Neural cell (in vitro differentiated cells): Measurements from ENCODE around the gene POMT2. TPM values are rescaled to one million over a fixed set of nuclear protein-coding genes. Genes with fewer than 3 reads are reported as not detected.
"Not testable (repeated sequence)": the region's sequence is repeated elsewhere in the genome, so short reads cannot be mapped to it uniquely, and the experiment has no call there.

Experiments used
- H2AFZ ChIP-seq: fragments of 200-600, 300-800 bp; sonication (generic), shearing (Covaris generic); 2 replicates; pipeline ENCODE4 v1.6.0; 2014; ENCODE audit warnings: low read depth, mild to moderate bottlenecking, antibody characterized with exemption, low read length, moderate library complexity
- H3F3A ChIP-seq: fragments of 200-600 bp; shearing (Covaris generic); 2 replicates; pipeline ENCODE4 v1.6.1; 2016; ENCODE audit warnings: mild to moderate bottlenecking, moderate library complexity, mixed read lengths, antibody characterized with exemption, low read length; ENCODE audit not compliant: insufficient read depth, poor library complexity, severe bottlenecking
- H3K27ac ChIP-seq: fragments of 200-600, 300-800 bp; sonication (generic), shearing (Covaris generic); 2 replicates; pipeline ENCODE4 v1.5.1; 2014; ENCODE audit warnings: mild to moderate bottlenecking, low read length, moderate library complexity
- H3K27me3 ChIP-seq: fragments of 300-800, 200-600 bp; sonication (generic), shearing (Covaris generic); 2 replicates; pipeline ENCODE4 v1.6.0; 2014; ENCODE audit warnings: mild to moderate bottlenecking, low read depth, low read length, moderate library complexity; ENCODE audit not compliant: insufficient read depth
- H3K36me3 ChIP-seq: fragments of 300-800, 200-600 bp; sonication (generic), shearing (Covaris generic); 2 replicates; pipeline ENCODE4 v1.5.1; 2014; ENCODE audit warnings: mild to moderate bottlenecking, antibody characterized with exemption, low read length, moderate library complexity; ENCODE audit not compliant: insufficient read depth
- H3K4me2 ChIP-seq: fragments of 300-800, 200-600 bp; sonication (generic), shearing (Covaris generic); 2 replicates; pipeline ENCODE4 v1.6.0; 2014; ENCODE audit warnings: mild to moderate bottlenecking, low read length
- H3K4me3 ChIP-seq: fragments of 300-800, 200-600 bp; sonication (generic), shearing (Covaris generic); 2 replicates; pipeline ENCODE4 v1.5.1; 2014; ENCODE audit warnings: mild to moderate bottlenecking, low read length, moderate library complexity
- H3K79me2 ChIP-seq: fragments of 200-600 bp; shearing (Covaris generic); replicated peaks from 2 replicates; pipeline ENCODE4 v1.6.0; 2014; ENCODE audit warnings: mild to moderate bottlenecking, low read length, moderate library complexity; ENCODE audit not compliant: insufficient read depth
- H3K9ac ChIP-seq: fragments of 300-800, 200-600 bp; sonication (generic), shearing (Covaris generic); 2 replicates; pipeline ENCODE4 v1.6.1; 2016; ENCODE audit warnings: mild to moderate bottlenecking, low read length, mixed read lengths
- H3K9me2 ChIP-seq: fragments of 200-600 bp; shearing (Covaris generic); 2 replicates; pipeline ENCODE4 v1.6.1; 2016; ENCODE audit warnings: mild to moderate bottlenecking, low read length, mixed read lengths; ENCODE audit not compliant: insufficient read depth
- H3K9me3 ChIP-seq: fragments of 200-600, 300-800 bp; sonication (generic), shearing (Covaris generic); 2 replicates; pipeline ENCODE4 v1.6.1; 2016; ENCODE audit warnings: mild to moderate bottlenecking, mixed run types, low read length, moderate library complexity, mixed read lengths
- H4K20me1 ChIP-seq: fragments of 200-600 bp; shearing (Covaris generic); 2 replicates; pipeline ENCODE4 v1.6.1; 2016; ENCODE audit warnings: mild to moderate bottlenecking, mixed run types; ENCODE audit not compliant: insufficient read depth
- EP300 ChIP-seq: fragments of 450-650 bp; conservative IDR thresholded peaks from 2 replicates; pipeline ENCODE4 v1.6.1; 2014; ENCODE audit warnings: antibody characterized with exemption, mild to moderate bottlenecking, moderate library complexity; ENCODE audit not compliant: poor library complexity, severe bottlenecking
- EZH2 ChIP-seq: fragments of 200-600, 300-800 bp; shearing (Covaris generic), sonication (generic); IDR thresholded peaks from 2 replicates; pipeline ENCODE4 v1.6.1; 2014; ENCODE audit warnings: antibody characterized with exemption, low read length, borderline replicate concordance, mild to moderate bottlenecking; ENCODE audit not compliant: insufficient read depth, poor library complexity, severe bottlenecking
- MXI1 ChIP-seq: fragments of 450-650 bp; conservative IDR thresholded peaks from 2 replicates; pipeline ENCODE4 v1.6.1; 2014; ENCODE audit warnings: antibody characterized with exemption, mild to moderate bottlenecking; ENCODE audit not compliant: poor library complexity, severe bottlenecking
- POLR2AphosphoS5 ChIP-seq: IDR thresholded peaks from 2 replicates; pipeline ENCODE4 v1.6.1; 2012
- RAD21 ChIP-seq: fragments of 450-650 bp; conservative IDR thresholded peaks from 2 replicates; pipeline ENCODE4 v1.6.1; 2014; ENCODE audit warnings: antibody characterized with exemption, mild to moderate bottlenecking, moderate library complexity
- SMC3 ChIP-seq: fragments of 450-650 bp; conservative IDR thresholded peaks from 2 replicates; pipeline ENCODE4 v1.6.1; 2014; ENCODE audit warnings: antibody characterized with exemption, mild to moderate bottlenecking, moderate library complexity; ENCODE audit not compliant: poor library complexity
- TAF1 ChIP-seq: IDR thresholded peaks from 2 replicates; pipeline ENCODE4 v1.6.1; 2012; ENCODE audit warnings: low read depth
- polyA plus RNA-seq: library from polyadenylated mRNA; depleted of rRNA; stranded (reverse); fragments of >200 nt; gene quantifications from 2 replicates; pipeline ENCODE4 v1.2.3, GENCODE V29; 2014
- TF ChIP-seq, protein P1 (sequence below): fragments of 450-650 bp; IDR thresholded peaks from 2 replicates; pipeline ENCODE4 v1.5.1; 2014; ENCODE audit warnings: antibody characterized with exemption, mild to moderate bottlenecking, moderate library complexity; ENCODE audit not compliant: poor library complexity, severe bottlenecking
- TF ChIP-seq, protein P2 (sequence below): IDR thresholded peaks from 2 replicates; pipeline ENCODE4 v1.6.1; 2012; ENCODE audit warnings: borderline replicate concordance

The POMT2 gene
- polyA plus RNA-seq, 1 donor from 2014 or later = 9.6 TPM

DNA sequence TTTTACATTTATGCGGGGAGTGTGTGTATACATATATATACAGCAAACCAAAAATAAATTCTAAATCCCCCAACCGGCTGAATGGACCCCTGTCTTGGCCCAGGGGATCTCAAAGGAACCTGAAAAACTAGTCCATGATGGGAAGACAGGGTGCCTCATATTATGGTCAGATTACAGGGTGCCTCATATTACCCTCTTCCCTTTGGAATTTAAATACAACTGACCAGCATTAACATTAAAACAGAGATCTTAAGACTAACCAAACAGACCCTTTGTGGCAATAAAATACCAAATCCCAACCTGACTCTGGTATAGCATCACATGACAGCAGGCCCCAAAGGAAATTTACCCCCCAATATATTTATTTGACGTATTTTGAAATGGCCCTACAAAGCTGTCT, 17.2 kb upstream of the POMT2 start:
- H3K9me2 ChIP-seq = no peaks in the 10 kb centered on the region
- H3K4me3 ChIP-seq = no peak overlapping the region
- no peaks in the 10 kb centered on the region for H3K79me2 ChIP-seq
- no peaks in the 10 kb centered on the region for H3K9me3 ChIP-seq
- TF ChIP-seq POLR2AphosphoS5 (no peak), EZH2 (no peak), SMC3 (no peak), EP300 (no peak)
- H3K27ac ChIP-seq = no peak overlapping the region
- H3K27me3 ChIP-seq = no peaks in the 10 kb centered on the region
- no peak overlapping the region for H2AFZ ChIP-seq
- no peak overlapping the region for H3K9ac ChIP-seq
- no peaks in the 10 kb centered on the region for H3F3A ChIP-seq
- no peaks in the 10 kb centered on the region for H4K20me1 ChIP-seq
- H3K36me3 ChIP-seq = no peaks in the 10 kb centered on the region
- no peak overlapping the region for H3K4me2 ChIP-seq

DNA sequence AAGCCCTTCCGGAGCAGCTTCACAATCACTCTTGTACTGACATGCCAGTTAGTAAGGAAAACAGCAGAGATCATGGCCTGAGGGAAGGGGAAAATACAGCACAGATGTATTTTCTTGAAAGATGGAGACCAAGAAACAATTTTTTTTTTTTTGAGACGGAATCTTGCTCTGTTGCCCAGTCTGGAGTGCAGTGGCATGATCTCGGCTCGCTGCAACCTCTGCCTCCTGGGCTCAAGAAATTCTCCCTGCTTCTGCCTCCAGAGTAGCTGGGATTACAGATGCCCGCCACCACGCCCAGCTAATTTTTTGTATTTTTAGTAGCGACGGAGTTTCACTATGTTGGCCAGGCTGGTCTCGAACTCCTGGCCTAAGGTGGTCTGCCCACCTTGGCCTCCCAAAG, 16.6 kb upstream of the POMT2 start:
- not testable (repeated sequence) for H3K4me2 ChIP-seq, H3K9ac ChIP-seq, H4K20me1 ChIP-seq, H3K36me3 ChIP-seq, H3K27ac ChIP-seq, H3K27me3 ChIP-seq, H3F3A ChIP-seq, H3K4me3 ChIP-seq, H3K79me2 ChIP-seq, H2AFZ ChIP-seq, H3K9me3 ChIP-seq, H3K9me2 ChIP-seq

DNA sequence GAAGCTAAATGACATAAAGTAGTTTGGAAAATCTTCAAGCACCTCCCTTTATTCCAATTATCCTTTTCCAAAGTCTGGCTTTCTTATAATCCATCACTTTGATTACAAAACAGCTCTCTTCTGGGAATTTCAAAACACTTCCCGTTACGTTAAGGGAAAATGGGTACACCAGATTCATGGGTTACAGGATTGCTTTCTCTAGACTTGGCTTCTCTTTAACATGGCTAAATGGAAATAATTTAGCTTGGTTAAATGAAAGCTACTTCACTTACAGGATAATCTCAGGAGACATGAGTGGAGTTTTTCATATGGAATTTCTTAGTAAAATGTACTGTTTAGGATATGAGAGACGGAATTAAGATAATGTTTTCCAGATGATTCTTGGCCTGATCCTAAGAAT, 14.9 kb upstream of the POMT2 start:
- TF ChIP-seq POLR2AphosphoS5 = no peak
- no peak for TF ChIP-seq EP300
- TF ChIP-seq RAD21 = no peak
- TF ChIP-seq, protein P1, sequence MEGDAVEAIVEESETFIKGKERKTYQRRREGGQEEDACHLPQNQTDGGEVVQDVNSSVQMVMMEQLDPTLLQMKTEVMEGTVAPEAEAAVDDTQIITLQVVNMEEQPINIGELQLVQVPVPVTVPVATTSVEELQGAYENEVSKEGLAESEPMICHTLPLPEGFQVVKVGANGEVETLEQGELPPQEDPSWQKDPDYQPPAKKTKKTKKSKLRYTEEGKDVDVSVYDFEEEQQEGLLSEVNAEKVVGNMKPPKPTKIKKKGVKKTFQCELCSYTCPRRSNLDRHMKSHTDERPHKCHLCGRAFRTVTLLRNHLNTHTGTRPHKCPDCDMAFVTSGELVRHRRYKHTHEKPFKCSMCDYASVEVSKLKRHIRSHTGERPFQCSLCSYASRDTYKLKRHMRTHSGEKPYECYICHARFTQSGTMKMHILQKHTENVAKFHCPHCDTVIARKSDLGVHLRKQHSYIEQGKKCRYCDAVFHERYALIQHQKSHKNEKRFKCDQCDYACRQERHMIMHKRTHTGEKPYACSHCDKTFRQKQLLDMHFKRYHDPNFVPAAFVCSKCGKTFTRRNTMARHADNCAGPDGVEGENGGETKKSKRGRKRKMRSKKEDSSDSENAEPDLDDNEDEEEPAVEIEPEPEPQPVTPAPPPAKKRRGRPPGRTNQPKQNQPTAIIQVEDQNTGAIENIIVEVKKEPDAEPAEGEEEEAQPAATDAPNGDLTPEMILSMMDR = no peak
- TF ChIP-seq EZH2 = no peak
- no peak for TF ChIP-seq TAF1
- TF ChIP-seq SMC3 = no peak
- TF ChIP-seq, protein P2, sequence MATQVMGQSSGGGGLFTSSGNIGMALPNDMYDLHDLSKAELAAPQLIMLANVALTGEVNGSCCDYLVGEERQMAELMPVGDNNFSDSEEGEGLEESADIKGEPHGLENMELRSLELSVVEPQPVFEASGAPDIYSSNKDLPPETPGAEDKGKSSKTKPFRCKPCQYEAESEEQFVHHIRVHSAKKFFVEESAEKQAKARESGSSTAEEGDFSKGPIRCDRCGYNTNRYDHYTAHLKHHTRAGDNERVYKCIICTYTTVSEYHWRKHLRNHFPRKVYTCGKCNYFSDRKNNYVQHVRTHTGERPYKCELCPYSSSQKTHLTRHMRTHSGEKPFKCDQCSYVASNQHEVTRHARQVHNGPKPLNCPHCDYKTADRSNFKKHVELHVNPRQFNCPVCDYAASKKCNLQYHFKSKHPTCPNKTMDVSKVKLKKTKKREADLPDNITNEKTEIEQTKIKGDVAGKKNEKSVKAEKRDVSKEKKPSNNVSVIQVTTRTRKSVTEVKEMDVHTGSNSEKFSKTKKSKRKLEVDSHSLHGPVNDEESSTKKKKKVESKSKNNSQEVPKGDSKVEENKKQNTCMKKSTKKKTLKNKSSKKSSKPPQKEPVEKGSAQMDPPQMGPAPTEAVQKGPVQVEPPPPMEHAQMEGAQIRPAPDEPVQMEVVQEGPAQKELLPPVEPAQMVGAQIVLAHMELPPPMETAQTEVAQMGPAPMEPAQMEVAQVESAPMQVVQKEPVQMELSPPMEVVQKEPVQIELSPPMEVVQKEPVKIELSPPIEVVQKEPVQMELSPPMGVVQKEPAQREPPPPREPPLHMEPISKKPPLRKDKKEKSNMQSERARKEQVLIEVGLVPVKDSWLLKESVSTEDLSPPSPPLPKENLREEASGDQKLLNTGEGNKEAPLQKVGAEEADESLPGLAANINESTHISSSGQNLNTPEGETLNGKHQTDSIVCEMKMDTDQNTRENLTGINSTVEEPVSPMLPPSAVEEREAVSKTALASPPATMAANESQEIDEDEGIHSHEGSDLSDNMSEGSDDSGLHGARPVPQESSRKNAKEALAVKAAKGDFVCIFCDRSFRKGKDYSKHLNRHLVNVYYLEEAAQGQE = no peak
- no peak for TF ChIP-seq MXI1
- Histone ChIP-seq H4K20me1 (no peaks in the 10 kb centered on the region), H2AFZ (no peak overlapping the region), H3K36me3 (no peaks in the 10 kb centered on the region), H3K79me2 (no peaks in the 10 kb centered on the region), H3F3A (no peaks in the 10 kb centered on the region), H3K27me3 (no peaks in the 10 kb centered on the region), H3K9ac (no peak overlapping the region), H3K27ac (no peak overlapping the region), H3K4me2 (no peak overlapping the region), H3K4me3 (no peak overlapping the region), H3K9me3 (no peaks in the 10 kb centered on the region), H3K9me2 (no peaks in the 10 kb centered on the region)
